GM21619 (cell line): ENCODE measurements around the gene PFKFB3.

Experiments
- ATAC-seq: cut with Tn5 transposase; IDR thresholded peaks from one replicate; pipeline ENCODE4 v1.9.1; 2021; ENCODE audit not compliant: unreplicated experiment

Gene PFKFB3

DNA sequence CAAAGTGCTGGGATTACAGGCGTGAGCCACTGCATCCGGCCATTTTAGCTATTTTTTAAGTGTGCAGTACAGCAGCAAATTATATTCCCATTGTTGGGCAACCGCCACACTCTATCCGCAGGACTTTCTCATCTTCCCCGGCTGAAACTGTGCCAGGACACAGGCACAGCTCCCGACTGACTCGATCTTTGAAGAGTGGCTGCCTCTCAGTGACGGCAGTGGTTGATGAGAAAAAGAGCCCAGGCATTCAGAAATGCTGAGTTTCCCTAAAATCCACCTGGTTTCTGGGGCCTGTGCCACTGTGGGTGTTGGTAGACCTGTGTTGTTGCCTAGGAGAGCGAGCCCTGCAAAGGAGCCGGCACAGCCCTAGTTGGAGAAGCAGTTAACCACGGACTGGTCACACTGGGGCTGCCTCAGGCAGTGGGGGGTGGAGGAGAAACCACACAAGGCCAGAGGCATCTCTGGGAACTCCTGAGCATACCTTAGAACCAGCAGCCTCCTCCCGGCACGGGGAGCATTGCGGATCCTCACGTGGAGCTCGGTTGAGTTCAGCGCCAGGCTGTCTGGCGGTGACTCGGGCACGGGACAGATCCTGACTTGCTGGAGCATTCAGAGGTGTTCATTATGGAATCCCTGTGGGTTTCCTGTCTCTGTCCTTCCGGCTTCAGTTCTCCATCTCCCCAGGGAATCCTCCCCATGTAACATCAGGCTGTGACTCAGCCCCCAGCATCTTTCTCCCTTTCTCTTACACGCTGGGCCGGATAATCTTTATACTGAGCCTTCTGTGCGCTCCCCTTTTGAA is 16.2 kb downstream of the PFKFB3 start:
- ATAC-seq: no peak

DNA sequence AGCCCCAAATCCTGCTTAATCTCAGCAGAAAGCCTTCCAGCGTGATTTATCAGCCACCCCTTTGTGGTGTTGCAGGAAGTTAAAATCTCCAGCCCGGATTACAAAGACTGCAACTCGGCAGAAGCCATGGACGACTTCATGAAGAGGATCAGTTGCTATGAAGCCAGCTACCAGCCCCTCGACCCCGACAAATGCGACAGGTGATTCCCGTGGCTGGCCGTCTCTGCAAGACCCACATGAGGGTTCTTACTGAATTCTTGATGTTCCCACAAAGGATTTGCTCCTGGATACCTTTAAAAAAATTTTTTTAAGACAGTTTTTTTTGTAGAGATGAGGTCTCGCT is 16.7 kb downstream of the PFKFB3 start:
- no peak for ATAC-seq

DNA sequence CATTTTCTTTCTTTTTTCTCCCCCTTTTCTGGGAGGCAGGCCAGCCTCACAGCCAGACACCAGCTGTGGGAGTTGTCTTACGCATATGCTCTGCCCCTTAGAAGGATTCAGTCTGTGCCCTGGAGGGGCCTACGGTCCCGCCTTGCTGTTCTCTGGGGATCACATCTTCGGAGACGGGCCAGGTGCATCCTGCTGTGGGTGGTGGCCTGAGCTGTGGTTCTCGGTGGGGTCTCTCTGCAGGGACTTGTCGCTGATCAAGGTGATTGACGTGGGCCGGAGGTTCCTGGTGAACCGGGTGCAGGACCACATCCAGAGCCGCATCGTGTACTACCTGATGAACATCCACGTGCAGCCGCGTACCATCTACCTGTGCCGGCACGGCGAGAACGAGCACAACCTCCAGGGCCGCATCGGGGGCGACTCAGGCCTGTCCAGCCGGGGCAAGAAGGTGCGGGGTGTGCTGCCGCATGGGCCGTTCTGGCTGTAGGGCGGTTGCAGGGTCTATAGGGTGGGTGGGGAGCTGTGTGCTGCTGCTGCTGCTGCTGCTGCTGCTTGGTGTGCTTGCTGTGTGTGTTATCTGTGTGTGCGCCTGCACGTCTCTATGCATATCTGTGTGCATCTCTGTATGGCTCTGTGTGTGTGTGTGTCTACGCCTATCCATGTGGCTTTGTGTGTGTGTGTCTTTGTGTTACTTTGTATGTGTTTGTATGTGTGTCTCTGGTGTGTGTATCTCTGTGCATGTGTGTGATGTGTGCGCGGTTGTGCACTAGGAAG is 17.9 kb downstream of the PFKFB3 start:
- no peak for ATAC-seq

DNA sequence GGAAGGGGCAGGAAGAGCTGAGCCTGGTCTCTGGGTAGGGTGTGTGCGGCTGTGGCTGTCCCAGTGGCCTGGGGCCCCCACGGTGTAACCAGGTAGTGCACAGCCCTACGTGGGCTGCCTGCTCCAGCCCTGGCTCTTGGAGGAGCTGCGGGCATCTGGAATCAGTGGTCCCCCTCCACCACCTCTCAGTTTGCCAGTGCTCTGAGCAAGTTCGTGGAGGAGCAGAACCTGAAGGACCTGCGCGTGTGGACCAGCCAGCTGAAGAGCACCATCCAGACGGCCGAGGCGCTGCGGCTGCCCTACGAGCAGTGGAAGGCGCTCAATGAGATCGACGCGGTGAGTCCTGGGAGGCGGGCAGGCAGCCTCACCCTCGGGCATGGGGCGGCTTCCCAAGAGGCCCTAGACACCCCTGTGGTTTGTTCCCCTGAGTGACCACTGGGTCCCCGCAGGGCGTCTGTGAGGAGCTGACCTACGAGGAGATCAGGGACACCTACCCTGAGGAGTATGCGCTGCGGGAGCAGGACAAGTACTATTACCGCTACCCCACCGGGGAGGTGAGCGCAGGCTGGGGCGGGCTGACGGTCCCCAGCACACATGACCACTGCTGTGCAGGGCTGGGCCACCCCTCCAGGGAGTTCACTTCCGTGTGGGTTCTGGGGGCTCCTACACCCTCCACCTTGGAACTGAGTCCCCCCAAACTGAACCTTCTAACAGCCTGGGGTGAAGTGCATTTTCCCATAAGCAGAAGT is 18.6 kb downstream of the PFKFB3 start:
- no peak for ATAC-seq

DNA sequence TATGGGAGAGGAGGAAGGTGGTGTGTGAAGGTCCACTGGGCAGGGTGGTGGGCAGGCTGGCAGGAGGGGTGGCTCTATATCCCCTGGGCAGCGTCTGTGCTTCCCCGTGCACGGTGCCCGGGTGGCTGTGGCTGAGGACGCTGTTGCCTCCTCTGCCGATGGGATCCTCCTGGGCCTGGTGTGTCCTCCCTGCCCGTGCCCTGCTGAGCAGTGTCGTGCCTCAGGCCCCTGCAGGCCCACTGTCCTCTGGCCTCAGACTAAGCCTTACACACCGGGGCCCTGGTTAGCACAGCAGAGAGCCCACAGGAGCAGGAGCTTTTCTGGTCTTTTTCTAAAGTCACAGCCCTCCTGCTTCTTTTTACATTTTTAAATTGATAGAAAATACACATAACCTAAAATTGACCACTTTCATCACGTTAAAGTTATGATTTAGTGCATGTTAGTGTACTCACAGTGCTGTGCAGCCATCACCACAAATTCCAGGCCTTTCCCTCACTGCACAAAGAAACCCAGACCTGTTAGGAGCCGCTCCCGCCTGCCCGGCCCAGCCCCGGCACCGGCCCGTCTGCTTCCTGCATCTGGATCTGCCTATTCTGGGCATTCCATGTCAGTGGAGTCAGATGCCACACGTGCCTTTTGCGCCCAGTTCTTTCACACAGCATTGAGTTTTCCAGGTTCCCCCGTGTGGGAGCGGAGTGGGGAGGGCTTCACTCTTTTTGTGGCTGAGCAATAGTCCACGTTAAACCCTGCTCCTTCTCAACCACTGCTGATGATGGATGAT is 19.4 kb downstream of the PFKFB3 start:
- no peak for ATAC-seq

DNA sequence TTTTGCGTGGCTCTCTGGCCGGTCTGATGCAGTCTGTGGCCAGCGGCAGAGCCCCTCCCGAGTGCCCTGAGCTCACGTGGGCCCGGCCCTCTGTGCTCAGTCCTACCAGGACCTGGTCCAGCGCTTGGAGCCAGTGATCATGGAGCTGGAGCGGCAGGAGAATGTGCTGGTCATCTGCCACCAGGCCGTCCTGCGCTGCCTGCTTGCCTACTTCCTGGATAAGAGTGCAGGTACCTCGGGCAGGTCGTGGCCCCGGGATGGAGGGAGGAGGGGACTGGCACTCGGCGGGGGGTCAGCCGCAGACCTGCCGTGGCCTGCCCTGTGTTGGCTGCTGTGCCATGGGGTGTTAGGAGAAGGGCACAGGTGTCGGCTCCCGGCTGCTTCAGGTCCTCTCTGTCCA is 20.0 kb downstream of the PFKFB3 start:
- ATAC-seq: no peak

DNA sequence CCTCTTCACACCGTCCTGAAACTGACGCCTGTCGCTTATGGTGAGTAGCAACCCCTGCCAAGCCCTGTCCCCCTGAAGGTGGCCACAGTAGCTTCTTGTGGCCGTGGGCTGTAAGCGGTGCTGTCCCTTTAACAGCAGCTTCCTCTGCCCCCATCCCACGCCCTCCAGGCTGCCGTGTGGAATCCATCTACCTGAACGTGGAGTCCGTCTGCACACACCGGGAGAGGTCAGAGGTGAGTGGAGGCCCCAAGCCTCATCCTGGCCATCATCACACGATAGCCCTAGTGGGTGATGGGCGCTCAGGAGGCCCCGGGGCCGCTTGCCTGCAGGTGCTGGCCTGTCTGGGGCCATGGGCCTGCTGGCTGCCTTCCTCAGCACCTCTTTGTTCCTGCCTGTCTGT is 21.2 kb downstream of the PFKFB3 start:
- ATAC-seq: no peak

DNA sequence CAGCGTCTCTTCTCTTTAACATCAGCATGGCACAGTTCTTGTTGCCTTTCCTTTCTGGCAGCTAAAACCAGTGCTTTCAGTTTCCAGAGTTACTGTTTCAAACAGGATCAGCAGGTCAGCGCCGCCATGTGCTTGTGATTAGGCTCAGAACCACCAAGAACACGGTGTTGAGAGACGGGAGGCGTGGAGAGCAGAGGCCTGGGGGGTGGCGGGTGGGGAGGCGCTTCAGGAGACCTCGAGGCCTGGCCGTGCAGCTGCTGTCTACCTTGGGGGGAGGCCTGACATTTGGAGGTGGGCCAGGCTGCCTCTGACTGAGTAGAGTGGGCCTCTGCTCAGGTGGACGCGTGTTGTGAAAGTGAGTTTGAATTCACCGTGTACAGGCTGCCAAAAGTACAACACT is 22.0 kb downstream of the PFKFB3 start:
- no peak for ATAC-seq

DNA sequence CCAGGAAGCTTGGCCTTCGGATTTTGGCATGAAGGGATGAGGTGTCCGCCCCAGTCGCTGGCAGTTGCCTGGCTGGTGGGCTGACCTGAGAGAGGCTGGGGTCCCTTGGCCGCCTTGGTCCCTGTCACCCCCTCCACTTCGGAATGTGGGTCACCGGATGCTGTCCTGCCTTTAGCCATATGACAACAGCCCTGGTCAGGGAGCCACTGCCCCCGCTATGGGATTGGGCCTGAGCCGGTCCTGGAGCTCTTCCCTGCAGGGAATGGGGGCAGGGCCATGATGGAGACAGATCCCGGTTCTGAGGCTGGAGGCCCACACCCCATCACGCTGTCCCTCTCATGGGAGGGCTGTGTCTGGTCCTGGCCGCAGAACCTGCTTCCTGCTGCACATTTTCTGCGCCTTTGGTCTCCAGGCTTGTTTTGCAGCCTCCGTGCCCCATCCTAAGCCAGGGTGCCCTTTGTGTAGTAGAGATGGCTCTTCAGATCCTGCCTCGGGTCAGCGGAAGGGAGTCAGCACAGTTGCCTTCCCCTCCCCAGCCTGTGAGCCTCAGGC is 22.6 kb downstream of the PFKFB3 start:
- ATAC-seq: no peak

DNA sequence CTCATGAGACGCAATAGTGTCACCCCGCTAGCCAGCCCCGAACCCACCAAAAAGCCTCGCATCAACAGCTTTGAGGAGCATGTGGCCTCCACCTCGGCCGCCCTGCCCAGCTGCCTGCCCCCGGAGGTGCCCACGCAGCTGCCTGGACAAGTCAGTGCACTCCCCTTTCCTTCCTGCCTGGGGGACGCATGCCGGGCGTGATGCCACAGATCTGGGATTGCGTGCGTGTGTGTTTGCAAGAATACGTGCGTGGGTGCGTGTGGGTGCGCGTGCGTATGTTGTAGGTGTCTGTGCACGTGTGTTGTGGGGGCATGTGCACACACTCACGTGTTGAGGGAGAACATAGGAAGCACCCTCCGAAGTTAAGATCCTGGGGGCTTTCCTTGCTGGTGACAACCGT is 23.5 kb downstream of the PFKFB3 start:
- no peak for ATAC-seq

DNA sequence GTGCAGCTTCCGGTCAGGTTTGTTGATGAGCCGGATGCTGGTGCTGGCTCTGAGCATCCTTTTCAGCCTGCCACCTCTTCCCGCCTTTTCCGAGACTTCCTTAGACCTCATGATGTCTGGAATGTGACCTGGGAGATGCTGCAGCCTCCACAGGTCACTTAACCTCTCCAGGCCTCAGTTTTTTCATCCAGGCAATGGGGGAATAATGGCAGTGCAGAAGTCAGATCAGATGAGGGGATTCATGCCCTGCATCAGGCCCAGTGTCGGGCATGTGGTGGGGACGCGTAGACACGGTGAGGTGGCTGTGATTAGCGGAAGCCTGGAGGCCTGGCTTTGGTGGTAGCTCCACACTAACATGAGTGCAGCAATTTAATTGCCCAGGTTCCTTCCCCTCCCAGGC is 24.6 kb downstream of the PFKFB3 start:
- ATAC-seq: no peak

DNA sequence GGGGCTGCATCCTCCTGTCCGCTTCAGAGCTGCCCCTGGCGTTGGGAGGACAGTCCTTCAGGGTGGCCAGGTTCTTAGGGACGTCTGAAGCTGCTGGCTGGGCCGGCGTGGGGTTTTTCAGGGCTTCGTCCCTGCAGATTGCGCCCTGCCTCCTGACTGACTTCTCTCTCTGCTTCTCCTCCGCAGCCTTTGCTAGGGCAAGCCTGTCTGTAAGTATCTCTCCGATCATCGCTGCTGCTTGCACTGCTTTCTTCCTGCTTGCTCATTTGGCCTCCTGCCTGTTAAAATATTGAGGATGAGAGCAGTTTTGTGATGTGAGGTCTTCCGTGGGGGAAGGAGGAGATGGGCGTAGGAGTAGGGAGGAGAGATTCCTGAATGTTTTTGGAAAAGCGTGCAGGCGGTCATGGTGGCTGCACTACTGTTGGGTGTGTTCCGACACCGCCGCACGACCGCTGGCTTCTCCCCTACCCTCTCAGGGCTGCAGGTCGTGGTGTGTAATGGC is 25.3 kb downstream of the PFKFB3 start:
- ATAC-seq: no peak

DNA sequence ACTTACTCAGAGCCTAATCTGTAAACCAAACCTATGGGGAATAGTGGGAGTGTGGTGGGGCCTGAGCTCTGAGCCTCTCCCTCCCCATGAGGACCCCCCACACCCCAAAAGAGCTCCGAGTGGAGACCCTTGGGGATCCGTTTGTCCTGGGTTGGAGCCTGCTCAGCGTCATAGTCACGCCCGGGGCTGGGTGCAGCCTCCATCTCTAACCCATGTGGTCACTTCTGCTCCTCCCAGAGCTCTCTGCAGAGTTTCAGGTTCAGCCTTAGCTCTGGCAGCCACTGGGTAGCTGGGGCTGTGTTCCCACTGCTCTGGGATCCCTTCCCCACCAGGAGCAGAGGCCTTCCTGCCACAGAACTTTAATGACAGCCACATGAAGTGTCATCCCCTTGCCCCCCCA is 25.9 kb downstream of the PFKFB3 start:
- no peak for ATAC-seq

DNA sequence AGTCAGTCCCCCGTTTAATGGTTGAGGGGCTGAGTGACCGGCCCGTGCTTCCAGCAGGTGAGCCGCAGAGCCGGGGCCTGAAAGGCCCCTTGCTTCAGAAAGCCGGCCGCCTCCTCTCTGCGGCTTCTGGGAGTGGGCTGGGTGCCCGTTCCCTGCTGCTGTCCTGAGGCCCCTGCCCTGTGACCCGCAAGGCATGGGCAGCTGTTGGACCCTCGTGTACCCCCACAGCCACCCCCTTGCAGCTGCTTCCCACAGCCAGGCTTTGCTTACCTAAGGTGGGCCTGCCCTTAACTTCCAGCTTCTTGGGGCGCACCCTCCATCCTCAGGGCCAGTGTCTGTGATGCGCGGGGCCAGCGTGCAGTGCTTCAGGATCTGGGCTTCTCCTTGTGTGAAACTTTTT is 26.6 kb downstream of the PFKFB3 start:
- ATAC-seq: no peak

DNA sequence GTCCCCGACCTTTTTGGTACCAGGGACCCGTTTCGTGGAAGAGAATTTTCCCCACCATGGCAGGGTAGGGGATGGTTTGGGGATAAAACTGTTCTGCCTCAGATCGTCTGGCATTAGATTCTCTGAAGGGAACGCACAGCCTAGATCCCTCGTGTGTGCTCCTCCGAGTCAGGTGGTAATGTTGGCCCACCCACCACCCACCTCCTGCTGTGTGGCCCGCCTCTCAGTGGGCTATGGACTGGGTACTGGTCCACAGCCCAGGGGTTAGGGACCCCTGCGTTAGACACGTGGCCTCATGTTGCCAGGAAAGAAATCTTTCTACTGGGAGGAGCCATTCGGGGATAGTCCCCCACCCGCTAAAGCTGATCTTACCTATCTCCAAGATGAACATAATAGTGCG is 27.0 kb downstream of the PFKFB3 start:
- ATAC-seq: no peak

DNA sequence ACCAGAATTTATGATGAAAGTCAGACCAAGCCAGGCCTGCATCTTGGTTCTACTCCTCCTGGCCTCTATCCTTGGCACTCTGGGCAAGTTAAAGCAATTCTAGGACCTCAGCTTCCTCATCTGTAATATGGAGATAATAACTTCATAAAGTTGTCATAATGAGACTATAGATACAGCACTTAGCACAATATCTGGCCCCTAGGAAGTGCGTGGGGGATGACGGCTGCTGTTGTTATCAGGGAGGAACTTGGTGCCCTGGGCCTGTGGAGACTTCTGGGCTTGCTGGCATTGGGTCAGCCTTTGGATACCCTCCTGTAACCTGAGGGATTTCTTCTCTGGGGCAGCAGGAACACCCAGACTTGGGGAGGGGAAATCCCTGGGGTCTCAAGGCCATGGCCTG is 27.6 kb downstream of the PFKFB3 start:
- ATAC-seq: no peak

DNA sequence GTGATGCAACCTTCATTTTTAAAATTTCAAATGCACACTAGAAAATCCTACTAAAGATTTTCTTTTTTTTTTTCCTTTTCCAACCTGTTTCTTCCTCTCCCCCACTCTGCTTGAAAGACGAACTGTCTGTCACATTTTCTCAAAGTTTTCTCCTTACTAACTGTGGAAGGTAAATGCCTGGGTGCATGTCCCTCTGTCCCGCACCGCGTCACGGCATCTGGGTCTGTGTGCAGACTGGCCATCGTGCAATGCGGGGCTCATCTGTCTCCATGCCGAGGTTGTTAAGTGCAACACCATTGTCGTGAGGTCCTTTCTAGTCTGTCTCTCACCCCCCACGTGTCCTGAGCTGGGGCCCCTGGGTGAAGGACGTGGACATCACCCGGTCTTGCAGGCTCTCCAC is 28.4 kb downstream of the PFKFB3 start:
- no peak for ATAC-seq

DNA sequence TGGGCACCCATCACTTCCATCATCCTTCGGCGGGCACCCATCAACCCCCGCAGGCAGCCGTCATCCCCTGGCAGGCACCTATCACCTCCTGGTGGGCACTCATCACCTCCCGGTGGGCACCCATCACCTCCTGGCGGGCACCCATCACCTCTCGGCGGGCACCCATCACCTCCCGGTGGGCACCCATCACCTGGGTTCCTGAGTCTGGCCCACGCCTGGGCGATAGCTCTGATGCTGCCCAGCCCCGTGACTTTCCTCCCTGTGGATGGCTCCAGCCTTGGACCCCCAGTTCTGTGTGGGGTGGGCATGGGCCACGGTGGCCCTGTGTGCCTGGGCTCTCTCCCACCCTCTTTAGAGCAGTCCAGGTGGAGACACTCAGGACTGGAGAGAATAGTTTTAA is 29.0 kb downstream of the PFKFB3 start:
- no peak for ATAC-seq

DNA sequence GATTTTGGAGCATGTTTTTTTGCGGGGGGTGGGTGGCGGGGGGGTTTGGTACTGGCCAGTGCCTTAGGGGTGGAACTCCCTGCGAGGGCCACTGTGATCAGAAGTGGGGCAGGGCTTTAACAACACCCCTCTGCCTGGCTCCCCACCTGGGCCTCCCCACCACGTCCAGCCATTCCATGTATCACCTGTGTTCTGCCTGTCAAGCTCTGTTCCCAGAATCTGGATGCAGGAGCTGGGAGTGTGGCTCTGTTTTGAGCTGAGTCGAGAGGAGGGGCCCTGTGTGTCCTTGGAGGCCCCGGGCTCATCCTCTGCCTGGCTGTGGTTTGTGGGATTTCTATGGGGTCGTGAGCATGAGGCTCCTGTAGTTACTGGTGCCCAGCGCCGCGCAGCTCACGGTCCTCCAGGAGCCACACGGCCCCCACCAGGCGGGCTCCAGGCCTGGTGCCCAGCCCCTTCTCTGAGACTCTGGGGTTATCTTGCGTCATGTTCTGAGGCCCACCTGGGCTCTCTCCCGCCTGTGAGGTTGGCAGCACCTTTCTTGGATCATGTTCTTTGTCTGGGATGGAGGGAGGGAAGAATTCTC is 29.6 kb downstream of the PFKFB3 start:
- ATAC-seq: no peak
